Hepatocyte (in vitro differentiated cells): ENCODE data around the gene ACSL5. TPM values are rescaled to one million over a fixed set of nuclear protein-coding genes. Genes with fewer than 3 reads are reported as not detected.

Experiments
- DNase-seq: peaks from one replicate; pipeline ENCODE4 v3.0.0-alpha.2; 2016; ENCODE audit warnings: low spot score
- H2AFZ ChIP-seq: fragments of 200-600 bp; sonication (generic); 2 replicates; pipeline ENCODE4 v1.6.0; 2016; ENCODE audit warnings: antibody characterized with exemption, mild to moderate bottlenecking
- H3K27ac ChIP-seq: fragments of 200-600 bp; sonication (generic); 2 replicates; pipeline ENCODE4 v1.5.1; 2016; ENCODE audit warnings: mild to moderate bottlenecking
- H3K27me3 ChIP-seq: fragments of 200-600 bp; sonication (generic); 2 replicates; pipeline ENCODE4 v1.6.1; 2016
- H3K36me3 ChIP-seq: fragments of 200-600 bp; sonication (generic); replicated peaks from 2 replicates; pipeline ENCODE4 v1.5.1; 2016; ENCODE audit warnings: low read depth; ENCODE audit not compliant: insufficient read depth
- H3K4me1 ChIP-seq: fragments of 200-600 bp; sonication (generic); 2 replicates; pipeline ENCODE4 v1.5.1; 2016; ENCODE audit warnings: mild to moderate bottlenecking, moderate library complexity; ENCODE audit not compliant: insufficient read depth
- H3K4me2 ChIP-seq: fragments of 200-600 bp; sonication (generic); 2 replicates; pipeline ENCODE4 v1.6.0; 2016
- H3K4me3 ChIP-seq: fragments of 200-600 bp; sonication (generic); 2 replicates; pipeline ENCODE4 v1.5.1; 2016; ENCODE audit warnings: mild to moderate bottlenecking
- H3K79me2 ChIP-seq: fragments of 200-600 bp; sonication (generic); 2 replicates; pipeline ENCODE4 v1.6.0; 2017; ENCODE audit warnings: mild to moderate bottlenecking
- H3K9me2 ChIP-seq: fragments of 200-600 bp; sonication (generic); replicated peaks from 2 replicates; pipeline ENCODE4 v1.6.0; 2017; ENCODE audit warnings: mild to moderate bottlenecking; ENCODE audit not compliant: insufficient read depth
- H3K9me3 ChIP-seq: fragments of 200-600 bp; sonication (generic); 2 replicates; pipeline ENCODE4 v1.5.1; 2016; ENCODE audit warnings: low read depth, mild to moderate bottlenecking
- H4K20me1 ChIP-seq: fragments of 200-600 bp; sonication (generic); 2 replicates; pipeline ENCODE4 v1.6.0; 2016; ENCODE audit warnings: mild to moderate bottlenecking; ENCODE audit not compliant: insufficient read depth, poor library complexity, severe bottlenecking
- EZH2 ChIP-seq: fragments of 200-600 bp; sonication (generic); IDR thresholded peaks from 2 replicates; pipeline ENCODE4 v1.6.1; 2016; ENCODE audit warnings: antibody characterized with exemption, mild to moderate bottlenecking, borderline replicate concordance
- EZH2phosphoT487 ChIP-seq: fragments of 200-600 bp; sonication (generic); IDR thresholded peaks from one replicate; pipeline ENCODE4 v1.6.1; 2018; ENCODE audit warnings: antibody characterized with exemption, mild to moderate bottlenecking, low read depth, moderate library complexity; ENCODE audit not compliant: unreplicated experiment, severe bottlenecking
- WGBS: methylation state at CpG from one replicate; pipeline ENCODE4 v1.1.6; 2016; ENCODE audit warnings: low lambda C conversion rate; ENCODE audit errors: missing lambda C conversion rate; 5-methylcytosine and 5-hydroxymethylcytosine counted together
- polyA plus RNA-seq: library from polyadenylated mRNA; unstranded; fragments of >200 nt; fragmentation: Nextera tagmentation; extraction: Ambion mirVana; gene quantifications from 2 replicates; pipeline ENCODE4 v1.2.1, GENCODE V29; 2016
- total RNA-seq: library from RNA; depleted of rRNA; stranded (reverse); fragments of >200 nt; gene quantifications from 2 replicates; pipeline ENCODE4 v1.2.3, GENCODE V29; 2014
- TF ChIP-seq, protein P1 (sequence below): fragments of 200-600 bp; sonication (generic); IDR thresholded peaks from 2 replicates; pipeline ENCODE4 v1.5.1; 2016; ENCODE audit warnings: antibody characterized with exemption, mild to moderate bottlenecking; ENCODE audit not compliant: poor library complexity

ACSL5 gene
- total and polyA plus RNA-seq, 2 experiments from 2014 or later, result 22.7 to 40.2 TPM

DNA sequence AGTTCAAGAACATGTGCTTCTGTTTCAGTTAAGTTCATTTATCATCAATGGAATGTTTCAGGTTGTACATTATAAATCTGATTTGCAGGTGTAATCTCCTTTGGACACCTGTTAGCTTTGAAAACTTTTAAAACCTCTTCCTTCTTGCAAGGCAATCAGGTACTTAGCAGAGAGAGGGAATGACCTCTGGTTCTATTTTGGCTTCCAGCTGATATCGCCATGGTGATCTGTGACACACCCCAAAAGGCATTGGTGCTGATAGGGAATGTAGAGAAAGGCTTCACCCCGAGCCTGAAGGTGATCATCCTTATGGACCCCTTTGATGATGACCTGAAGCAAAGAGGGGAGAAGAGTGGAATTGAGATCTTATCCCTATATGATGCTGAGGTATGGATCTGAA lies 35.4 kb downstream of the ACSL5 start:
- no peak for TF ChIP-seq EZH2phosphoT487
- TF ChIP-seq, protein P1, sequence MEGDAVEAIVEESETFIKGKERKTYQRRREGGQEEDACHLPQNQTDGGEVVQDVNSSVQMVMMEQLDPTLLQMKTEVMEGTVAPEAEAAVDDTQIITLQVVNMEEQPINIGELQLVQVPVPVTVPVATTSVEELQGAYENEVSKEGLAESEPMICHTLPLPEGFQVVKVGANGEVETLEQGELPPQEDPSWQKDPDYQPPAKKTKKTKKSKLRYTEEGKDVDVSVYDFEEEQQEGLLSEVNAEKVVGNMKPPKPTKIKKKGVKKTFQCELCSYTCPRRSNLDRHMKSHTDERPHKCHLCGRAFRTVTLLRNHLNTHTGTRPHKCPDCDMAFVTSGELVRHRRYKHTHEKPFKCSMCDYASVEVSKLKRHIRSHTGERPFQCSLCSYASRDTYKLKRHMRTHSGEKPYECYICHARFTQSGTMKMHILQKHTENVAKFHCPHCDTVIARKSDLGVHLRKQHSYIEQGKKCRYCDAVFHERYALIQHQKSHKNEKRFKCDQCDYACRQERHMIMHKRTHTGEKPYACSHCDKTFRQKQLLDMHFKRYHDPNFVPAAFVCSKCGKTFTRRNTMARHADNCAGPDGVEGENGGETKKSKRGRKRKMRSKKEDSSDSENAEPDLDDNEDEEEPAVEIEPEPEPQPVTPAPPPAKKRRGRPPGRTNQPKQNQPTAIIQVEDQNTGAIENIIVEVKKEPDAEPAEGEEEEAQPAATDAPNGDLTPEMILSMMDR, result no peak
- TF ChIP-seq EZH2, result no peak
- no peak overlapping the region for H3K4me3 ChIP-seq
- WGBS, result 62% methylated on average over 2 of the region's 2 CpGs
- H3K4me1 ChIP-seq, result peaks cover 10% of the 10 kb centered on the region
- no peaks in the 10 kb centered on the region for H3K27me3 ChIP-seq
- H3K9me2 ChIP-seq, result no peaks in the 10 kb centered on the region
- no peaks in the 10 kb centered on the region for H4K20me1 ChIP-seq
- H2AFZ ChIP-seq, result no peak overlapping the region
- no peaks in the 10 kb centered on the region for H3K36me3 ChIP-seq
- no peak overlapping the region for H3K27ac ChIP-seq
- no peaks in the 10 kb centered on the region for H3K9me3 ChIP-seq
- H3K79me2 ChIP-seq, result no peaks in the 10 kb centered on the region
- no peak for DNase-seq
- H3K4me2 ChIP-seq, result no peak overlapping the region

DNA sequence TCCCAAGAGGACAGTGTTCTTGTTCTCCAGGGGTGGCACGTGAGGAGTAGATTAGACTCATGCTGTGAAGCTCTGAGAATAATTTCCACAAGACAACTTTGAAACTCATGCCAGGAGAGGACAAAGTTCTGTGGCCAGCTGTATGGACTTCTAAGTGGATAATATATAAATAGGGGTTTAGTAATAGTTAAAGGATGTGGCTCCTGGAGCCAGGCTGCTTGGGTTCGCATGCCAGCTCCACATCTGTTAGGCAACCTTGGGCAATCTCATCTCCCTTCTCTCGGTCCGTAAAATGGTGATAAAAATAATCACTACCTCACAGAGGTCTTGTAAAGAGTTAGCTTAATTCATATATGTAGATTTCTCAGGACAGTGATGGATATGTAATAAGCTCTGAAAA lies 35.8 kb downstream of the ACSL5 start:
- H3K9me2 ChIP-seq, result no peaks in the 10 kb centered on the region
- H3K4me1 ChIP-seq, result peaks cover 7% of the 10 kb centered on the region
- no peaks in the 10 kb centered on the region for H3K79me2 ChIP-seq
- H3K4me3 ChIP-seq, result no peak overlapping the region
- TF ChIP-seq, protein P1, result no peak
- no peak for TF ChIP-seq EZH2
- no peak for TF ChIP-seq EZH2phosphoT487
- DNase-seq, result no peak
- no peak overlapping the region for H3K27ac ChIP-seq
- no peak overlapping the region for H3K4me2 ChIP-seq
- no peaks in the 10 kb centered on the region for H3K36me3 ChIP-seq
- no peaks in the 10 kb centered on the region for H3K9me3 ChIP-seq
- H2AFZ ChIP-seq, result no peak overlapping the region
- no peaks in the 10 kb centered on the region for H3K27me3 ChIP-seq
- WGBS, result 75% methylated on average over 4 of the region's 4 CpGs
- no peaks in the 10 kb centered on the region for H4K20me1 ChIP-seq

DNA sequence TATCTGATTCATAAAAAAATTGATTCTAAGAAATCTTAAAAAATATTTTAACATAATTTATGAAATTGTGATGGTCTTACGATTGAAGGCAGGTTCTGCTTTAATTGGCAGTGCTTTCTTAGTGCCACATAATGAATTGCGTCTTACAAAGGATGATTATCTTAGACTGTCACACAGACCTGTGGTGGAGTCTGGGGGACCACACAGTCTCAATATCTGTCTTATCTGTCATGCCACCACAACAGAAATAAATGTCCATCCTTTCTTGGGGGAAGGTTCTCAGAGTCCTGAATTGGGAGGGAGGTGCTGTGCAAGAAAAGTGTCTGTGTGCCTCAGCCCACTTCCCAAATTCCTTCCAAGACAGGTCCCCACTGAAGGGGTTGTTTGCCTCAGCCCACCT lies 38.8 kb downstream of the ACSL5 start:
- Histone ChIP-seq H3K27me3 (no peaks in the 10 kb centered on the region), H3K4me2 (no peak overlapping the region), H4K20me1 (no peaks in the 10 kb centered on the region), H3K4me1 (no peaks in the 10 kb centered on the region), H3K79me2 (no peaks in the 10 kb centered on the region), H3K36me3 (no peaks in the 10 kb centered on the region), H3K9me2 (no peaks in the 10 kb centered on the region), H3K27ac (no peak overlapping the region), H3K4me3 (no peak overlapping the region), H2AFZ (no peak overlapping the region), H3K9me3 (no peaks in the 10 kb centered on the region)
- WGBS, result 96% methylated on average over 2 of the region's 2 CpGs
- DNase-seq, result no peak
- TF ChIP-seq EZH2, result no peak
- TF ChIP-seq, protein P1, result no peak
- no peak for TF ChIP-seq EZH2phosphoT487

DNA sequence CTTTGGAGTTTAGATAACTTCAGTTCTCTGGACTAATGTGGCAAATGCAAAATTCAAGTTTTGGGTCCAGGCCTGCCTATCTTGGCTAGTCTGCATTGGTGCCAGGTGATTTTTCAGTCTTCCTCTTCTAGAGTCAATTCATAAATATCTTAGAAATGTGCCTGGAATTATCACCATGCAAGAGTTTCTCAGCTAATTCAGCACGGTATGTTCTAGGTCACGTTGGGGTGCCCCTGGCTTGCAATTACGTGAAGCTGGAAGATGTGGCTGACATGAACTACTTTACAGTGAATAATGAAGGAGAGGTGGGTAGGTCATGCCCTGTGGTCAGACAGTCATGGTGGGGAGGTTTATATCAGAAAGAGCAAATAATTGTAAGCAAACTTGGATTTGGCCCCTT lies 47.8 kb downstream of the ACSL5 start:
- H3K9me2 ChIP-seq, result no peaks in the 10 kb centered on the region
- no peaks in the 10 kb centered on the region for H3K9me3 ChIP-seq
- no peaks in the 10 kb centered on the region for H4K20me1 ChIP-seq
- TF ChIP-seq, protein P1, result no peak
- TF ChIP-seq EZH2phosphoT487 (no peak), EZH2 (no peak)
- no peaks in the 10 kb centered on the region for H3K4me1 ChIP-seq
- WGBS, result 80% methylated on average over 3 of the region's 3 CpGs
- no peak overlapping the region for H3K4me3 ChIP-seq
- no peaks in the 10 kb centered on the region for H3K27me3 ChIP-seq
- DNase-seq, result no peak
- no peaks in the 10 kb centered on the region for H3K79me2 ChIP-seq
- H2AFZ ChIP-seq, result no peak overlapping the region
- H3K27ac ChIP-seq, result no peak overlapping the region
- H3K36me3 ChIP-seq, result no peaks in the 10 kb centered on the region
- H3K4me2 ChIP-seq, result no peak overlapping the region
